Esophagus squamous epithelium (tissue), 4 donors: ENCODE measurements around the gene RSAD1.

ENCODE experiments used
- POLR2A ChIP-seq, 4 donors: fragments of 450-650 bp; IDR thresholded peaks; one replicate each; pipeline ENCODE4 v1.6.1; 2017; ENCODE audit warnings: antibody characterized with exemption in 4 of 4, mild to moderate bottlenecking in 4 of 4, moderate library complexity in 3 of 4
- TF ChIP-seq, protein P1 (sequence below), 6 experiments: fragments of 450-650 bp in 4 of 6; fragments of 200-600 bp in 2 of 6; sonication (generic) in 2 of 6; IDR thresholded peaks; one replicate each; pipeline ENCODE4 v1.5.1; 2016 to 2019; ENCODE audit warnings: antibody characterized with exemption in 6 of 6, mild to moderate bottlenecking in 4 of 6, moderate library complexity in 4 of 6

- TF ChIP-seq, protein P1, sequence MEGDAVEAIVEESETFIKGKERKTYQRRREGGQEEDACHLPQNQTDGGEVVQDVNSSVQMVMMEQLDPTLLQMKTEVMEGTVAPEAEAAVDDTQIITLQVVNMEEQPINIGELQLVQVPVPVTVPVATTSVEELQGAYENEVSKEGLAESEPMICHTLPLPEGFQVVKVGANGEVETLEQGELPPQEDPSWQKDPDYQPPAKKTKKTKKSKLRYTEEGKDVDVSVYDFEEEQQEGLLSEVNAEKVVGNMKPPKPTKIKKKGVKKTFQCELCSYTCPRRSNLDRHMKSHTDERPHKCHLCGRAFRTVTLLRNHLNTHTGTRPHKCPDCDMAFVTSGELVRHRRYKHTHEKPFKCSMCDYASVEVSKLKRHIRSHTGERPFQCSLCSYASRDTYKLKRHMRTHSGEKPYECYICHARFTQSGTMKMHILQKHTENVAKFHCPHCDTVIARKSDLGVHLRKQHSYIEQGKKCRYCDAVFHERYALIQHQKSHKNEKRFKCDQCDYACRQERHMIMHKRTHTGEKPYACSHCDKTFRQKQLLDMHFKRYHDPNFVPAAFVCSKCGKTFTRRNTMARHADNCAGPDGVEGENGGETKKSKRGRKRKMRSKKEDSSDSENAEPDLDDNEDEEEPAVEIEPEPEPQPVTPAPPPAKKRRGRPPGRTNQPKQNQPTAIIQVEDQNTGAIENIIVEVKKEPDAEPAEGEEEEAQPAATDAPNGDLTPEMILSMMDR (IDR thresholded peaks at IDR 0.05): no peak
- TF ChIP-seq POLR2A (IDR thresholded peaks at IDR 0.05): no peak
Observed at GRCh38 chr17:50465171-50465570, 13.5 kb upstream of the RSAD1 start.
